Memory B cell (primary cell): ENCODE data around the gene ARHGEF7.
"Not testable (repeated sequence)": the region's sequence is repeated elsewhere in the genome, so short reads cannot be mapped to it uniquely, and the experiment has no call there.

Experiments used
- ATAC-seq: fragments of 150-1000 bp; cut with Tn5 transposase; 2 replicates; pipeline ENCODE4 v1.10.0; 2021; ENCODE audit warnings: low read depth, mild to moderate bottlenecking, moderate library complexity
- DNase-seq, 2 donors: peaks; one replicate each; pipeline ENCODE4 v3.0.0; 2022; ENCODE audit warnings: low spot score in 2 of 2
- H3K27ac Mint-ChIP-seq: one replicate; pipeline ENCODE4 v1.8.0; 2022; ENCODE audit warnings: mild to moderate bottlenecking, moderate library complexity, mixed read lengths
- H3K27me3 Mint-ChIP-seq: one replicate; pipeline ENCODE4 v1.8.0; 2022; ENCODE audit warnings: mixed read lengths
- H3K36me3 Mint-ChIP-seq: one replicate; pipeline ENCODE4 v1.8.0; 2022; ENCODE audit warnings: mild to moderate bottlenecking, mixed read lengths
- H3K4me1 Mint-ChIP-seq: one replicate; pipeline ENCODE4 v1.8.0; 2022; ENCODE audit warnings: mixed read lengths
- H3K4me3 Mint-ChIP-seq: one replicate; pipeline ENCODE4 v1.8.0; 2022; ENCODE audit warnings: mild to moderate bottlenecking, moderate library complexity, mixed read lengths
- H3K9me3 Mint-ChIP-seq: one replicate; pipeline ENCODE4 v1.8.0; 2022; ENCODE audit warnings: mixed read lengths

The ARHGEF7 gene

DNA sequence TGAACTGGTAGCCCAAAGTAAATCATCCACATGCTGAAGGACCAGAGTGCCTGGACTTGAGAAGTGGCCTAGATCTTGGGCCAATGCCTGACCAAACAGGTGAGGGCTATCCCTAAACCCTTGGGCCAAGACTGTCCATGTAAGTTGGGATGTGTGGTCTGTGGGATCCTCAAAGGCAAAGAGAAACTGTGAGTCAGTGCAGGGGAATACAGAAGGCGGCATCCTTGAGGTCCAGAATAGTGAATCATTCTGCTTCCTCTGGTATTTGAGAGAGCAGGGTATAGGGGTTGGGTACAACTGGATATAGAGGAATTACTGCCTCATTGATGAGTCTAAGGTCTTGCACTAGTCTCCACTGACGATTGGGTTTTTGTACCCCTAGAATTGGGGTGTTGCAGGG, 79.5 kb downstream of the ARHGEF7 start:
- not testable (repeated sequence) for DNase-seq, H3K27me3 Mint-ChIP-seq, H3K4me3 Mint-ChIP-seq, H3K9me3 Mint-ChIP-seq, H3K27ac Mint-ChIP-seq, ATAC-seq
- Mint-ChIP-seq H3K4me1 (peaks cover 32% of the 10 kb centered on the region), H3K36me3 (peaks cover 20% of the 10 kb centered on the region)

- H3K27ac Mint-ChIP-seq, DNase-seq, ATAC-seq, H3K9me3 Mint-ChIP-seq, H3K27me3 Mint-ChIP-seq, H3K4me3 Mint-ChIP-seq: not testable (repeated sequence)
- Mint-ChIP-seq H3K36me3 (peaks cover 28% of the 10 kb centered on the region), H3K4me1 (peaks cover 46% of the 10 kb centered on the region)
Measured at GRCh38 chr13:111198732-111199378, 83.7 kb downstream of the ARHGEF7 start.

- H3K36me3 Mint-ChIP-seq = peaks cover 34% of the 10 kb centered on the region
- no peaks in the 10 kb centered on the region for H3K27me3 Mint-ChIP-seq
- H3K27ac Mint-ChIP-seq = peak overlapping the region; percentile 90
- no peaks in the 10 kb centered on the region for H3K9me3 Mint-ChIP-seq
- DNase-seq (no peak), ATAC-seq (peak; percentile 34)
- peaks cover 59% of the 10 kb centered on the region for H3K4me1 Mint-ChIP-seq
- peak overlapping the region; percentile 42 for H3K4me3 Mint-ChIP-seq
Measured at GRCh38 chr13:111201304-111201940, 86.3 kb downstream of the ARHGEF7 start.

- no peaks in the 10 kb centered on the region for H3K9me3 Mint-ChIP-seq
- peaks cover 31% of the 10 kb centered on the region for H3K36me3 Mint-ChIP-seq
- H3K4me3 Mint-ChIP-seq = peak overlapping the region; percentile 14
- peak overlapping the region; percentile 90 for H3K27ac Mint-ChIP-seq
- no peaks in the 10 kb centered on the region for H3K27me3 Mint-ChIP-seq
- peaks cover 59% of the 10 kb centered on the region for H3K4me1 Mint-ChIP-seq
- ATAC-seq = peak; percentile 31
- DNase-seq = no peak
Measured at GRCh38 chr13:111202156-111202621, 87.1 kb downstream of the ARHGEF7 start.

GRCh38 chr13:111202745-111203144, 87.6 kb downstream of the ARHGEF7 start:
- Mint-ChIP-seq H3K4me3 (peak overlapping the region; percentile 11), H3K9me3 (no peaks in the 10 kb centered on the region), H3K36me3 (peaks cover 27% of the 10 kb centered on the region), H3K4me1 (peaks cover 59% of the 10 kb centered on the region), H3K27me3 (no peaks in the 10 kb centered on the region), H3K27ac (peak overlapping the region; percentile 90)
- no peak for DNase-seq
- peak; percentile 64 for ATAC-seq

GRCh38 chr13:111203736-111204389, 88.8 kb downstream of the ARHGEF7 start:
- Mint-ChIP-seq H3K36me3 (peaks cover 20% of the 10 kb centered on the region), H3K4me3 (peak overlapping the region; percentile 71), H3K27me3 (no peaks in the 10 kb centered on the region), H3K27ac (peak overlapping the region; percentile 79), H3K4me1 (peaks cover 59% of the 10 kb centered on the region), H3K9me3 (no peaks in the 10 kb centered on the region)
- DNase-seq (no peak), ATAC-seq (peak; percentile 64)

DNA sequence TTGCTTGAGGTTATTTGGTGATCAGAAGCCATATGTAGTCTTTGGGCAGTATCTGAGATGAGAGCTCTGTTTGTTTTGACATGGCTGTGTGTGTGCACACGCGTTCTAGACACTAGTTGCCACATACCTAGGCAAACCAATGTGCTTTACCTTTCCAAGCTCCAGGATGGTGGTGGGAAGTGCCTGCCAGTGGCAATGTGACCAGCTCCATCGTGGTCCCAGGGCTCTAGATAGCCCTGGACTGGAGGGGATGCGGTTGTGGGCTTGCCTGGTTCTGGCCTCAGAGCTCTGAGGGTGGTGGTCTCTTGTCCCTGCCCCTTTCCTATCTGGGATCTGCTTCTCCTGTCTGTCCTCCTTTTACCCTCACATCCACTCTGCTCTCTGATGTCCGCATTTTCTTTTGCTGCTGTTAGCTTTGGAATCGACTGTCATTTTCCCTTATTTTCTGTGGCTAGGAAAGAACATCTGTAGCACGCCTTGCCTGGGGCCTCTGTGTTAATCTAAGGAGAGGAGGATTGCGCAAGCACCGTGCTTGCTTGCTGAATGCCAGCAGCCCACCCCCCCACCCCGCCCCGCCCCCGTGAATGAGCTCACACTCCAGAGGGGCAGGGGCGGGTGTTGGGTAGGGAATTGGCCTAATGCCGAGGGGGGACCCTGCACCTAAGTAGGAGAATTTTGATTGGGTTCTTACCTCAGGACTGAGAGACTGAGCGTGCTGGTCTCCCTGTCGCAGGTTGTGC, 89.5 kb downstream of the ARHGEF7 start:
- Mint-ChIP-seq H3K27ac (peak overlapping the region; percentile 79), H3K36me3 (peaks cover 18% of the 10 kb centered on the region), H3K9me3 (no peaks in the 10 kb centered on the region), H3K4me3 (peak overlapping the region; percentile 71), H3K4me1 (peaks cover 55% of the 10 kb centered on the region), H3K27me3 (no peaks in the 10 kb centered on the region)
- ATAC-seq = peak; percentile 4
- DNase-seq = no peak

GRCh38 chr13:111206148-111206547, 91.0 kb downstream of the ARHGEF7 start:
- ATAC-seq (no peak), DNase-seq (no peak)
- no peaks in the 10 kb centered on the region for H3K9me3 Mint-ChIP-seq
- H3K4me3 Mint-ChIP-seq = no peak overlapping the region
- H3K36me3 Mint-ChIP-seq = peaks cover 13% of the 10 kb centered on the region
- no peak overlapping the region for H3K27ac Mint-ChIP-seq
- H3K27me3 Mint-ChIP-seq = no peaks in the 10 kb centered on the region
- peaks cover 42% of the 10 kb centered on the region for H3K4me1 Mint-ChIP-seq

DNA sequence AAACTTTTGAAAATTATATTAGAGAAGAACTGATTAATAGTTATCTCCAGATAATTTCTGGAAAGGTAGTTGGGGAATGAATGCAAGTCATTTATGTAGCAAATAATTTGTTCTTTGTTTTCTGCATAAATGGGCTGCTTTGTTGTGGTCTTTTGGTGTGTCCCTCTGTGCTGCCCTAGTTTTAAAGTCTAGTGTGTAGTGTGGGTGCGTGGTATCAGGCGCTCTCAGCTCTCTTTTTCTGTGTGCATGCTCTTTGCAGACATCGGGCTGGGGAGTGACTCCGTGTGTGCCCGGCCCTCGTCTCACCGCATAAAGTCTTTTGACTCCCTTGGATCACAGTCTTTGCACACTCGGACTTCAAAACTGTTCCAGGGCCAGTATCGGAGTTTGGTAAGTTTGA, 94.5 kb downstream of the ARHGEF7 start:
- ATAC-seq (no peak), DNase-seq (no peak)
- Mint-ChIP-seq H3K36me3 (peaks cover 13% of the 10 kb centered on the region), H3K4me3 (no peak overlapping the region), H3K27ac (no peak overlapping the region), H3K27me3 (no peaks in the 10 kb centered on the region), H3K9me3 (no peaks in the 10 kb centered on the region), H3K4me1 (peaks cover 24% of the 10 kb centered on the region)

DNA sequence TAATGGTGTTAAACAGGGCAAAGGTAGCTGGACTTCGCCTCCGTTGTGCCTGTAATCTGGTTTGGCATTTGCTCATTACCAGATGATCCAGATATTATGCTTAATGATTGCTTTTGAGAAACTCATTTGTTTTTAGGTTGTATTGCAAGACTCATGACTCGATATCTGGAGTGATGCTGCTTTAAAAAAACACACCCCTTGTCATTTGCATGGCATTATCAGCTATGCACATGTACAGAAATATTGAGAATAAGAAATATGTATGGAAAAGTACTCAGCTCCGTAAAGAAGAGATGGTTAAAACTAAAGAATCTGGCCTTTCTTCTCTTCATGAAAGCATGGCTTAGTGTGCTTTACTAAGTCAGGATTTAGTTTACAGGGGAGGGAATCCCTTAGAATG, 95.0 kb downstream of the ARHGEF7 start:
- Mint-ChIP-seq H3K27me3 (no peaks in the 10 kb centered on the region), H3K4me1 (peaks cover 24% of the 10 kb centered on the region), H3K4me3 (no peak overlapping the region)

GRCh38 chr13:111210544-111211469, 95.7 kb downstream of the ARHGEF7 start:
- ATAC-seq (no peak), DNase-seq (no peak)
- H3K27me3 Mint-ChIP-seq = no peaks in the 10 kb centered on the region
- peak overlapping the region; percentile 60 for H3K27ac Mint-ChIP-seq
- peaks cover 7% of the 10 kb centered on the region for H3K36me3 Mint-ChIP-seq
- peaks cover 23% of the 10 kb centered on the region for H3K4me1 Mint-ChIP-seq
- H3K9me3 Mint-ChIP-seq = no peaks in the 10 kb centered on the region
- no peak overlapping the region for H3K4me3 Mint-ChIP-seq

More for the DNA sequence above, 95.0 kb downstream of the ARHGEF7 start:
- no peak for DNase-seq
- H3K9me3 Mint-ChIP-seq = no peaks in the 10 kb centered on the region
- peaks cover 13% of the 10 kb centered on the region for H3K36me3 Mint-ChIP-seq
- H3K27ac Mint-ChIP-seq = peak overlapping the region; percentile 60
- ATAC-seq = no peak

DNA sequence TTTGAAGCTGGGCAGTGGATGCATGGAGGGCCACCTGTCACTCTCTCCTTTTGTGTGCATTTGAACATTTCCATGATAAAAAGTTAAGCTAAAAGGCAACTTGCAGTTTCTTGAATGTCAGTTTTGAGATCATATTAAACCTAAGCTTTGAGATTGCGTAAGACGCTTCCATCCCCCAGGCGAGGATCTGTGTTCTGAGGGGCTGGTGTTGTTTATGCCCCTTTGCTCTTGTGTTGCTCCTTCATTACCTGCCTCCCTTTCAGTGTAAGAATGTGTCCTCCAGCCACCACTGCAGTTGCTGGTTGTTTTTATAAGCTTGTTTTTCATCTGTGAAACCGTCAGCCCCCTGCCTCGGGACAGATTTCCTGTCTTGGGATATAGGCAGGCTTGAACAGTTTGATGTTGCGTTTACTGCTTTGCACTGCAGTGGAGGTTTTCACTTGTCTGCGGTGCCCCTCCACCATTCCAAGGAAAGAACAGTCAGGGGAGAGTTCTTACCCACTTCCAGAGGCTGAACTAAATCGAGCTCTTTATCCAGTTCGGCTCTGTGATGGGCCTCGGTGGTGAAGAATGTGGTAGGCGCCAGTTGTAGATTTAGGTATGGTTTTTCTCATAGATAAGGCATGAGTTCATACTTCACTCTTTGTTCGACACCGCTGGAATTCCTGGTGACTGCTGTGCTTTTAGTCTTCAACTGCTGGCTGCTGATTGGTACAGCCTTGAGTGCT, 96.8 kb downstream of the ARHGEF7 start:
- peaks cover 26% of the 10 kb centered on the region for H3K4me1 Mint-ChIP-seq

DNA sequence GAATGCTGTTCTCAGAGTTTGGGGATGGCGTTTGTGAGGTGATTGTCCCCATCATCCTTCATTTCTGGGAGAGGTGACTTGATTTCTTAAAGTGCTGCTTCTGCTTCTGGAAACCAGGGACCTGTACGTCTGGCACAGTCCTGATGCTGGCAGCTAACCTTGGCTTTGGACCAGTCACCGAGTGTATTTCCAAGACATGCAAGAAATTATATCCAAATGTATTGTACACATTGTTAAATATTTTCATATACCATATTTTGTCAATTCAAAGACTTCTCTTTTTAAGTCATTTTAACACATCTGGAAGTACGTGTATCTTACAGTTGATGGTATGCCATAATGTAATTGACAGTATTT, 97.4 kb downstream of the ARHGEF7 start:
- no peaks in the 10 kb centered on the region for H3K9me3 Mint-ChIP-seq
- peaks cover 29% of the 10 kb centered on the region for H3K4me1 Mint-ChIP-seq
- ATAC-seq (no peak), DNase-seq (no peak)
- H3K27me3 Mint-ChIP-seq = no peaks in the 10 kb centered on the region
- H3K36me3 Mint-ChIP-seq = peaks cover 5% of the 10 kb centered on the region
- H3K27ac Mint-ChIP-seq = no peak overlapping the region
- no peak overlapping the region for H3K4me3 Mint-ChIP-seq

More for the DNA sequence above, 96.8 kb downstream of the ARHGEF7 start:
- Mint-ChIP-seq H3K27me3 (no peaks in the 10 kb centered on the region), H3K9me3 (no peaks in the 10 kb centered on the region), H3K27ac (peak overlapping the region; percentile 60), H3K4me3 (no peak overlapping the region), H3K36me3 (peaks cover 5% of the 10 kb centered on the region)
- DNase-seq (no peak), ATAC-seq (no peak)
